Panc1 (cell line): ENCODE results near the gene RPS3. TPM values are rescaled to one million over a fixed set of nuclear protein-coding genes. Genes with fewer than 3 reads are reported as not detected.

ENCODE experiments used
- ATAC-seq: fragments of 200-7000 bp; cut with Tn5 transposase; 2 replicates; pipeline ENCODE4 v1.9.1; 2020; ENCODE audit warnings: mild to moderate bottlenecking, moderate library complexity
- BruUV-seq: library from RNA; stranded (reverse); fragments of 400-500 nt; replicated peaks from 2 replicates; lab custom pipeline; 2021; lab: Mats Ljungman, UMichigan
- CTCF ChIA-PET: fragments of 300-600 bp; sonication (Branson Sonifier 250); formaldehyde crosslinking; loops from one replicate; lab custom pipeline; 2022; ENCODE audit warnings: antibody characterized with exemption; lab: Charles Lee
- POLR2A ChIA-PET: fragments of 300-600 bp; sonication (Branson Sonifier 250); formaldehyde crosslinking; loops from one replicate; lab custom pipeline; 2022; ENCODE audit warnings: antibody characterized with exemption; lab: Charles Lee
- DNase-seq: peaks from one replicate; pipeline ENCODE4 v3.0.0-alpha.2; 2010; ENCODE audit warnings: low read depth, low spot score
- H3K27ac ChIP-seq: 2 replicates; pipeline ENCODE4 v1.5.1; 2011; ENCODE audit warnings: mild to moderate bottlenecking, low read length, inconsistent platforms
- H3K27me3 ChIP-seq: fragments of 200-500 bp; sonication (Bioruptor generic); 2 replicates; pipeline ENCODE4 v1.6.0; 2014; ENCODE audit warnings: low read length, inconsistent platforms; ENCODE audit not compliant: control insufficient read depth, insufficient read depth
- H3K36me3 ChIP-seq: fragments of 200-500 bp; sonication (Bioruptor generic); 2 replicates; pipeline ENCODE4 v1.5.1; 2014; ENCODE audit warnings: inconsistent platforms, mild to moderate bottlenecking, low read length, moderate library complexity; ENCODE audit not compliant: control insufficient read depth, insufficient read depth
- H3K4me1 ChIP-seq: 2 replicates; pipeline ENCODE4 v1.5.1; 2011; ENCODE audit warnings: inconsistent platforms, mild to moderate bottlenecking, low read length, moderate library complexity; ENCODE audit not compliant: control insufficient read depth, insufficient read depth
- H3K4me3 ChIP-seq, 2 experiments: 2 replicates each; pipeline ENCODE4 v1.5.1; 2011 to 2012; ENCODE audit warnings: low read depth in 2 of 2, low read length in 2 of 2, mild to moderate bottlenecking in 2 of 2, inconsistent platforms in 1 of 2, moderate library complexity in 1 of 2
- H3K9me3 ChIP-seq: fragments of 200-500 bp; sonication (Bioruptor generic); 2 replicates; pipeline ENCODE4 v1.5.1; 2014; ENCODE audit warnings: low read depth, mild to moderate bottlenecking, inconsistent platforms, low read length, moderate library complexity; ENCODE audit not compliant: control insufficient read depth, insufficient read depth
- POLR2AphosphoS5 ChIP-seq: IDR thresholded peaks from 2 replicates; pipeline ENCODE4 v1.6.1; 2012; ENCODE audit warnings: mild to moderate bottlenecking, low read depth, low read length, moderate library complexity
- REST ChIP-seq, 2 experiments: IDR thresholded peaks; 2 replicates each; pipeline ENCODE4 v1.6.1; 2011 to 2012; ENCODE audit warnings: low read depth in 2 of 2, control low read depth in 1 of 2, low read length in 1 of 2, mild to moderate bottlenecking in 1 of 2, moderate library complexity in 1 of 2; ENCODE audit not compliant: insufficient read depth in 1 of 2
- SIN3A ChIP-seq: IDR thresholded peaks from 2 replicates; pipeline ENCODE4 v1.6.1; 2012; ENCODE audit warnings: low read depth, mild to moderate bottlenecking, low read length, moderate library complexity, borderline replicate concordance; ENCODE audit not compliant: insufficient read depth
- TCF7L2 ChIP-seq: IDR thresholded peaks from 2 replicates; pipeline ENCODE4 v1.6.1; 2011; ENCODE audit warnings: mild to moderate bottlenecking, low read depth, low read length, inconsistent platforms
- in situ Hi-C: cut with HindIII; loops from 2 replicates; pipeline ENCODE4 v1.10.0; 2016; ENCODE audit warnings: low sequenced_read_pairs, low pct_unique_long_range_greater_than_20kb
- intact Hi-C: fragments of 100-400 bp; cut with micrococcal nuclease; formaldehyde crosslinking; loops from one replicate; pipeline ENCODE4 v1.10.0; 2022; ENCODE audit not compliant: unreplicated experiment
- total RNA-seq: library from RNA; stranded (reverse); gene quantifications from one replicate; pipeline ENCODE4 v1.2.1, GENCODE V29; 2021; ENCODE audit not compliant: unreplicated experiment
- TF ChIP-seq, protein P1 (sequence below): fragments of 450-650 bp; IDR thresholded peaks from 2 replicates; pipeline ENCODE4 v1.5.1; 2017; ENCODE audit warnings: mild to moderate bottlenecking

Gene RPS3
- total RNA-seq, 1 experiment from 2014 or later = 2,945 TPM

DNA sequence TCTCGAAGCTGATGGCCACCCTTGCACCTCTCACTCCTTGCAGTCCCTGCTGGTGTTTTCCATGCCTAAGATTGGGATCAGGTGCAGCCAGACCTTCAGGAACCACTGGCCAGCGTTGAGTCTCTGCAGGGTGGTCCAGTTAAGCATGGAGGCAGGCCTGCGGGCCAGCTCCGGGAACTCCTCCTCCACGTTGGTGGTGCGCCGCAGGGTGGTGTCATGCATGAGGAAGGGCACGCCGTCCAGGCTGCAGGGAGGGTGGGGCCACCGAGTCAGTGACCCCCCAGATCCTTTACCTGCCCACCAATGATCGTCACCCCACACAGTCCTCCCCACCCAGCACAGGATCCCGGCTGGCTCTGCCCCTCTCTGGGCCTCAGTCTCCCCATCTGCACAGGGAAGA is 43.7 kb downstream of the RPS3 start:
- CTCF ChIA-PET = no interaction called here
- no peak for TF ChIP-seq REST (IDR thresholded peaks at IDR 0.05; ENCODE audit: insufficient read depth in 1 of 2, low read depth in 2 of 2, low read length in 1 of 2)
- TF ChIP-seq, protein P1, sequence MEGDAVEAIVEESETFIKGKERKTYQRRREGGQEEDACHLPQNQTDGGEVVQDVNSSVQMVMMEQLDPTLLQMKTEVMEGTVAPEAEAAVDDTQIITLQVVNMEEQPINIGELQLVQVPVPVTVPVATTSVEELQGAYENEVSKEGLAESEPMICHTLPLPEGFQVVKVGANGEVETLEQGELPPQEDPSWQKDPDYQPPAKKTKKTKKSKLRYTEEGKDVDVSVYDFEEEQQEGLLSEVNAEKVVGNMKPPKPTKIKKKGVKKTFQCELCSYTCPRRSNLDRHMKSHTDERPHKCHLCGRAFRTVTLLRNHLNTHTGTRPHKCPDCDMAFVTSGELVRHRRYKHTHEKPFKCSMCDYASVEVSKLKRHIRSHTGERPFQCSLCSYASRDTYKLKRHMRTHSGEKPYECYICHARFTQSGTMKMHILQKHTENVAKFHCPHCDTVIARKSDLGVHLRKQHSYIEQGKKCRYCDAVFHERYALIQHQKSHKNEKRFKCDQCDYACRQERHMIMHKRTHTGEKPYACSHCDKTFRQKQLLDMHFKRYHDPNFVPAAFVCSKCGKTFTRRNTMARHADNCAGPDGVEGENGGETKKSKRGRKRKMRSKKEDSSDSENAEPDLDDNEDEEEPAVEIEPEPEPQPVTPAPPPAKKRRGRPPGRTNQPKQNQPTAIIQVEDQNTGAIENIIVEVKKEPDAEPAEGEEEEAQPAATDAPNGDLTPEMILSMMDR = no peak
- no peak for TF ChIP-seq TCF7L2
- TF ChIP-seq POLR2AphosphoS5 = no peak
- no peak for TF ChIP-seq SIN3A
- no peak overlapping the region for H3K27ac ChIP-seq
- in situ Hi-C loops = no loop called here
- intact Hi-C loops = no loop called here
- DNase-seq (no peak), ATAC-seq (no peak)
- BruUV-seq = no TSS peak
- POLR2A ChIA-PET = no interaction called here
- H3K4me3 ChIP-seq = no peak overlapping the region
- no peaks in the 10 kb centered on the region; the same call in 1 of the 2 replicates for H3K27me3 ChIP-seq
- H3K9me3 ChIP-seq = no peaks in the 10 kb centered on the region
- no peaks in the 10 kb centered on the region for H3K36me3 ChIP-seq
- H3K4me1 ChIP-seq = no peaks in the 10 kb centered on the region

- intact Hi-C loops = loop anchor here (1.0 kb wide), 1 partner anchor 87 kb away; no protein-coding TSS in a partner anchor
- Histone ChIP-seq H3K27ac (no peak overlapping the region), H3K4me3 (peak overlapping the region in 1 of 2 experiments; percentile 15; a peak in 2 of 4 replicates), H3K4me1 (no peaks in the 10 kb centered on the region), H3K36me3 (no peaks in the 10 kb centered on the region), H3K9me3 (no peaks in the 10 kb centered on the region), H3K27me3 (no peaks in the 10 kb centered on the region; the same call in 1 of the 2 replicates)
- peak; percentile 64 for DNase-seq
- no peak for TF ChIP-seq REST (IDR thresholded peaks at IDR 0.05; ENCODE audit: insufficient read depth in 1 of 2, low read depth in 2 of 2, low read length in 1 of 2)
- no peak for TF ChIP-seq POLR2AphosphoS5
- TF ChIP-seq, protein P1 = peak; percentile 97
- ChIA-PET POLR2A (no interaction called here), CTCF (interaction anchor here (1.0 to 3.1 kb wide), 2 partner anchors 86 to 89 kb away, joined by 3 to 14 read pairs; no protein-coding TSS in a partner anchor)
- peak; percentile 83 for ATAC-seq
- BruUV-seq = no TSS peak
- in situ Hi-C loops = no loop called here
These were observed 46.1 kb downstream of the RPS3 start for GRCh38 chr11:75445315-75445953.
